K562 (cell line): ENCODE data around the gene SLC38A2.

Experiments used
- TAF1 ChIP-seq: IDR thresholded peaks from 2 replicates; pipeline ENCODE4 v1.6.1; 2011; ENCODE audit warnings: mild to moderate bottlenecking, low read length, moderate library complexity; ENCODE audit not compliant: insufficient read depth, control insufficient read depth, severe bottlenecking; ENCODE audit errors: extremely low read depth
- TF ChIP-seq, protein P1 (sequence below): fragments of 450-650 bp; IDR thresholded peaks from 2 replicates; pipeline ENCODE4 v1.7.1; 2018; ENCODE audit warnings: mild to moderate bottlenecking, low read depth; ENCODE audit not compliant: partially characterized antibody

DNA sequence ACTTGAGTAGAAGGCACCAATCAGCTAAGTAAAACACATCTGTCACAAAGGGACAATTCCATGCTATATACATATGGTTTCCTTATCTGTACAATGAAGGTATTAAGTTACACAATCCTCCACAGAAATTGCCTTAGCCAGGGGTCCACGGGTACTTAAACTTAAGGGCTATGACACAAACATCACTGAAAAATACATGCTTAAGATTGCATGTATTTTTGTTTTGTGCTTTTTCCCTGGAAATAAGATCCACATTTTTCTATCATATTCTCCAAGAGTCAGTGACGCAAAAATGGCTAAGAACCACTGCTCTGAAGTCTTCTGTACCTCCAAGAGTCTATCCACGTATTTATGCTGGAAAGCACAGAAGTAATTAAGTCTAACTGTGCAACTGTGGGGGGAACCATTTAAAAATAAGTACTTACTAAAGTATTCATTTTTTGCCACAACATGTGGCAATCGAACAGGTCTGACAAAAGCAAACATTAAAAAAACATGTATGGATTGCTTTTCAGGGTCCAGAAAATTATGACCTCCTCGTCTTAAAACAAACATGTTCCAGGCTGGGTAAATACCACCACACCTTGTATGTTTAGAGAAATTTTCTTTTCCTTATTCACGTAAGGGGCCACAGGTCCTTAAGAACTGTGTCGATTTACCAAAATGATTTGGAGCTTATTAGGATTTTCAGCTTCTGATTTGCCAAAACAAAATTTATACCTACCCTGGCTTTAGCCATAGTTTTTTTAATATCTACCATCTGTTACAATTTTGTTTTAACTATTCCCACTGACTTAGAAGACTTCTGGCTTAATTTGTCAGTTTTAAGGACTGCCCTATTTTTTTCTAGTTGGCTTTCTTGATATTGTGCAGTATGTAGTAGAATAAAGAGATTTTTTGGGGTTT, 2.8 kb downstream of the SLC38A2 start:
- TF ChIP-seq TAF1: no peak
- TF ChIP-seq, protein P1, sequence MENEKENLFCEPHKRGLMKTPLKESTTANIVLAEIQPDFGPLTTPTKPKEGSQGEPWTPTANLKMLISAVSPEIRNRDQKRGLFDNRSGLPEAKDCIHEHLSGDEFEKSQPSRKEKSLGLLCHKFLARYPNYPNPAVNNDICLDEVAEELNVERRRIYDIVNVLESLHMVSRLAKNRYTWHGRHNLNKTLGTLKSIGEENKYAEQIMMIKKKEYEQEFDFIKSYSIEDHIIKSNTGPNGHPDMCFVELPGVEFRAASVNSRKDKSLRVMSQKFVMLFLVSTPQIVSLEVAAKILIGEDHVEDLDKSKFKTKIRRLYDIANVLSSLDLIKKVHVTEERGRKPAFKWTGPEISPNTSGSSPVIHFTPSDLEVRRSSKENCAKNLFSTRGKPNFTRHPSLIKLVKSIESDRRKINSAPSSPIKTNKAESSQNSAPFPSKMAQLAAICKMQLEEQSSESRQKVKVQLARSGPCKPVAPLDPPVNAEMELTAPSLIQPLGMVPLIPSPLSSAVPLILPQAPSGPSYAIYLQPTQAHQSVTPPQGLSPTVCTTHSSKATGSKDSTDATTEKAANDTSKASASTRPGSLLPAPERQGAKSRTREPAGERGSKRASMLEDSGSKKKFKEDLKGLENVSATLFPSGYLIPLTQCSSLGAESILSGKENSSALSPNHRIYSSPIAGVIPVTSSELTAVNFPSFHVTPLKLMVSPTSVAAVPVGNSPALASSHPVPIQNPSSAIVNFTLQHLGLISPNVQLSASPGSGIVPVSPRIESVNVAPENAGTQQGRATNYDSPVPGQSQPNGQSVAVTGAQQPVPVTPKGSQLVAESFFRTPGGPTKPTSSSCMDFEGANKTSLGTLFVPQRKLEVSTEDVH: no peak
